ENCODE results near the gene ZNF497.

Gene ZNF497

GRCh38 chr19:58367698-58368454 lies 5.3 kb upstream of the ZNF497 start:
- Histone ChIP-seq H3K4me1 (ENCODE audit: control insufficient read depth, insufficient read depth, low read depth, low read length) (peaks cover 3% of the 10 kb centered on the region), H3K4me2 (ENCODE audit: low read length, poor library complexity, severe bottlenecking) (no peak overlapping the region), H3K9ac (ENCODE audit: low read length) (no peak overlapping the region), H3K14ac (ENCODE audit: low read length in 2 of 2) (no peak overlapping the region), H2BK5ac (ENCODE audit: low read depth, low read length, poor library complexity, severe bottlenecking) (no peak overlapping the region), H3K79me1 (replicated peaks; ENCODE audit: low read length, poor library complexity, severe bottlenecking) (peaks cover 2% of the 10 kb centered on the region), H2BK15ac (ENCODE audit: low read depth, poor library complexity, severe bottlenecking) (no peak overlapping the region), H3K4ac (ENCODE audit: low read depth in 1 of 2, low read length in 2 of 2) (no peak overlapping the region), H4K91ac (ENCODE audit: low read length) (no peak overlapping the region), H2BK120ac (ENCODE audit: low read depth, low read length) (no peak overlapping the region), H2AFZ (ENCODE audit: low read depth, low read length) (no peak overlapping the region), H3K4me3 (ENCODE audit: insufficient read depth in 1 of 2, low read depth in 1 of 2, low read length in 2 of 2) (no peak overlapping the region), H2BK12ac (ENCODE audit: low read length in 2 of 2) (no peak overlapping the region), H3K27ac (ENCODE audit: low read length, poor library complexity, severe bottlenecking) (no peak overlapping the region), H4K8ac (ENCODE audit: low read length) (no peak overlapping the region), H3K9me3 (ENCODE audit: control insufficient read depth, low read length) (no peaks in the 10 kb centered on the region), H3K36me3 (ENCODE audit: control insufficient read depth in 1 of 2, insufficient read depth in 2 of 2, low read depth in 1 of 2, low read length in 2 of 2) (peaks cover 0 to 35% of the 10 kb centered on the region in 2 experiments), H3K18ac (ENCODE audit: low read depth in 1 of 2, low read length in 2 of 2) (no peak overlapping the region), H3K27me3 (ENCODE audit: control insufficient read depth in 1 of 2, insufficient read depth in 1 of 2, low read length in 2 of 2) (no peaks in the 10 kb centered on the region), H2AK5ac (ENCODE audit: low read length, severe bottlenecking) (no peak overlapping the region), H3K23ac (ENCODE audit: low read length in 2 of 2) (peak overlapping the region in 1 of 2 experiments; percentile 75)
- WGBS = 98% methylated on average over 93 of the region's 106 CpGs
- DNase-seq = no peak

GRCh38 chr19:58366585-58367430 lies 4.3 kb upstream of the ZNF497 start:
- WGBS = 88% methylated on average over 32 of the region's 32 CpGs

GRCh38 chr19:58364146-58364545 lies 1.6 kb upstream of the ZNF497 start:
- no peak overlapping the region for H3K4me2 ChIP-seq (ENCODE audit: low read length, poor library complexity, severe bottlenecking)
- WGBS = 97% methylated on average over 5 of the region's 5 CpGs

More at GRCh38 chr19:58366585-58367430, 4.3 kb upstream of the ZNF497 start:
- Histone ChIP-seq H3K14ac (ENCODE audit: low read length in 2 of 2) (no peak overlapping the region), H2BK5ac (ENCODE audit: low read depth, low read length, poor library complexity, severe bottlenecking) (no peak overlapping the region), H3K18ac (ENCODE audit: low read depth in 1 of 2, low read length in 2 of 2) (no peak overlapping the region), H3K79me1 (replicated peaks; ENCODE audit: low read length, poor library complexity, severe bottlenecking) (no peaks in the 10 kb centered on the region), H3K4ac (ENCODE audit: low read depth in 1 of 2, low read length in 2 of 2) (no peak overlapping the region), H2BK15ac (ENCODE audit: low read depth, poor library complexity, severe bottlenecking) (no peak overlapping the region), H4K91ac (ENCODE audit: low read length) (no peak overlapping the region), H4K8ac (ENCODE audit: low read length) (no peak overlapping the region), H3K27me3 (ENCODE audit: control insufficient read depth in 1 of 2, insufficient read depth in 1 of 2, low read length in 2 of 2) (no peaks in the 10 kb centered on the region), H3K4me2 (ENCODE audit: low read length, poor library complexity, severe bottlenecking) (no peak overlapping the region), H3K9ac (ENCODE audit: low read length) (no peak overlapping the region), H2BK120ac (ENCODE audit: low read depth, low read length) (no peak overlapping the region), H3K9me3 (ENCODE audit: control insufficient read depth, low read length) (no peaks in the 10 kb centered on the region), H3K36me3 (ENCODE audit: control insufficient read depth in 1 of 2, insufficient read depth in 2 of 2, low read depth in 1 of 2, low read length in 2 of 2) (peaks cover 0 to 35% of the 10 kb centered on the region in 2 experiments), H2AFZ (ENCODE audit: low read depth, low read length) (no peak overlapping the region), H3K23ac (ENCODE audit: low read length in 2 of 2) (no peak overlapping the region), H2AK5ac (ENCODE audit: low read length, severe bottlenecking) (no peak overlapping the region), H3K4me3 (ENCODE audit: insufficient read depth in 1 of 2, low read depth in 1 of 2, low read length in 2 of 2) (no peak overlapping the region), H2BK12ac (ENCODE audit: low read length in 2 of 2) (no peak overlapping the region), H3K27ac (ENCODE audit: low read length, poor library complexity, severe bottlenecking) (no peak overlapping the region), H3K4me1 (ENCODE audit: control insufficient read depth, insufficient read depth, low read depth, low read length) (peaks cover 4% of the 10 kb centered on the region)
- no peak for DNase-seq

GRCh38 chr19:58361900-58362271 lies 665 bp downstream of the ZNF497 start:
- Histone ChIP-seq H3K27me3 (ENCODE audit: control insufficient read depth in 1 of 2, insufficient read depth in 1 of 2, low read length in 2 of 2) (peaks cover 0 to 8% of the 10 kb centered on the region in 2 experiments), H3K4me2 (ENCODE audit: low read length, poor library complexity, severe bottlenecking) (peak overlapping the region; percentile 58), H3K79me1 (replicated peaks; ENCODE audit: low read length, poor library complexity, severe bottlenecking) (peaks cover 2% of the 10 kb centered on the region), H4K91ac (ENCODE audit: low read length) (peak overlapping the region; percentile 94), H2BK12ac (ENCODE audit: low read length in 2 of 2) (no peak overlapping the region), H3K14ac (ENCODE audit: low read length in 2 of 2) (peak overlapping the region in 1 of 2 experiments; percentile 93), H3K9ac (ENCODE audit: low read length) (peak overlapping the region; percentile 99), H3K4me3 (ENCODE audit: insufficient read depth in 1 of 2, low read depth in 1 of 2, low read length in 2 of 2) (peak overlapping the region; percentile 67 to 97), H2BK15ac (ENCODE audit: low read depth, poor library complexity, severe bottlenecking) (no peak overlapping the region), H2AK5ac (ENCODE audit: low read length, severe bottlenecking) (peak overlapping the region; percentile 78), H2BK5ac (ENCODE audit: low read depth, low read length, poor library complexity, severe bottlenecking) (peak overlapping the region; percentile 67), H3K4ac (ENCODE audit: low read depth in 1 of 2, low read length in 2 of 2) (peak overlapping the region; percentile 71 to 90), H3K9me3 (ENCODE audit: control insufficient read depth, low read length) (no peaks in the 10 kb centered on the region), H4K8ac (ENCODE audit: low read length) (peak overlapping the region; percentile 100), H3K23ac (ENCODE audit: low read length in 2 of 2) (no peak overlapping the region), H3K18ac (ENCODE audit: low read depth in 1 of 2, low read length in 2 of 2) (peak overlapping the region; percentile 60 to 91), H3K36me3 (ENCODE audit: control insufficient read depth in 1 of 2, insufficient read depth in 2 of 2, low read depth in 1 of 2, low read length in 2 of 2) (peaks cover 0 to 10% of the 10 kb centered on the region in 2 experiments), H2AFZ (ENCODE audit: low read depth, low read length) (peak overlapping the region; percentile 68), H3K27ac (ENCODE audit: low read length, poor library complexity, severe bottlenecking) (peak overlapping the region; percentile 84), H2BK120ac (ENCODE audit: low read depth, low read length) (peak overlapping the region; percentile 94), H3K4me1 (ENCODE audit: control insufficient read depth, insufficient read depth, low read depth, low read length) (peaks cover 11% of the 10 kb centered on the region)
- DNase-seq = no peak
- WGBS = 10% methylated on average over 27 of the region's 28 CpGs

More at GRCh38 chr19:58364146-58364545, 1.6 kb upstream of the ZNF497 start:
- no peak overlapping the region for H3K14ac ChIP-seq (ENCODE audit: low read length in 2 of 2)
- no peaks in the 10 kb centered on the region for H3K9me3 ChIP-seq (ENCODE audit: control insufficient read depth, low read length)
- H3K4me3 ChIP-seq (ENCODE audit: insufficient read depth in 1 of 2, low read depth in 1 of 2, low read length in 2 of 2) = no peak overlapping the region
- no peak overlapping the region for H3K9ac ChIP-seq (ENCODE audit: low read length)
- H3K27me3 ChIP-seq (ENCODE audit: control insufficient read depth in 1 of 2, insufficient read depth in 1 of 2, low read length in 2 of 2) = no peaks in the 10 kb centered on the region
- H3K27ac ChIP-seq (ENCODE audit: low read length, poor library complexity, severe bottlenecking) = no peak overlapping the region
- H4K8ac ChIP-seq (ENCODE audit: low read length) = no peak overlapping the region
- no peak overlapping the region for H3K4ac ChIP-seq (ENCODE audit: low read depth in 1 of 2, low read length in 2 of 2)
- H4K91ac ChIP-seq (ENCODE audit: low read length) = no peak overlapping the region
- no peak overlapping the region for H3K23ac ChIP-seq (ENCODE audit: low read length in 2 of 2)
- H2AFZ ChIP-seq (ENCODE audit: low read depth, low read length) = no peak overlapping the region
- H3K4me1 ChIP-seq (ENCODE audit: control insufficient read depth, insufficient read depth, low read depth, low read length) = peaks cover 8% of the 10 kb centered on the region
- no peak overlapping the region for H2BK12ac ChIP-seq (ENCODE audit: low read length in 2 of 2)
- H2BK5ac ChIP-seq (ENCODE audit: low read depth, low read length, poor library complexity, severe bottlenecking) = no peak overlapping the region
- peaks cover 0 to 31% of the 10 kb centered on the region in 2 experiments for H3K36me3 ChIP-seq (ENCODE audit: control insufficient read depth in 1 of 2, insufficient read depth in 2 of 2, low read depth in 1 of 2, low read length in 2 of 2)
- DNase-seq = no peak
- H3K79me1 ChIP-seq (replicated peaks; ENCODE audit: low read length, poor library complexity, severe bottlenecking) = no peaks in the 10 kb centered on the region
- no peak overlapping the region for H2AK5ac ChIP-seq (ENCODE audit: low read length, severe bottlenecking)
- H3K18ac ChIP-seq (ENCODE audit: low read depth in 1 of 2, low read length in 2 of 2) = no peak overlapping the region
- no peak overlapping the region for H2BK120ac ChIP-seq (ENCODE audit: low read depth, low read length)
- no peak overlapping the region for H2BK15ac ChIP-seq (ENCODE audit: low read depth, poor library complexity, severe bottlenecking)

Measured in mesenchymal stem cell (in vitro differentiated cells and primary cell).